CD4-positive, alpha-beta T cell treated with Interleukin-15 for 1 hour (primary cell): ENCODE results near the gene PHF8.
A peak's percentile ranks its signal among the peaks of the same experiment; 100 is the strongest.

Source experiments
- DNase-seq: peaks from one replicate; pipeline ENCODE4 v3.0.0-alpha.2; 2020

Gene PHF8

GRCh38 chrX:54044126-54044876, at the start of gene PHF8:
Gene PHF8 (minus strand): TSS chrX:54044473. CDS start chrX:54042728, 1,745 bp downstream.
- DNase-seq: peak; percentile 98

- DNase-seq: no peak
Observed at GRCh38 chrX:54093571-54093970, 49.3 kb upstream of the PHF8 start.

- DNase-seq: no peak
Observed at GRCh38 chrX:54093159-54093558, 48.9 kb upstream of the PHF8 start.

GRCh38 chrX:54090880-54091279, 46.6 kb upstream of the PHF8 start:
- no peak for DNase-seq

- no peak for DNase-seq
Observed at GRCh38 chrX:54089191-54089590, 44.9 kb upstream of the PHF8 start.

- DNase-seq: no peak
Observed at GRCh38 chrX:54087661-54088060, 43.4 kb upstream of the PHF8 start.

- DNase-seq: no peak
Observed at GRCh38 chrX:54085666-54086065, 41.4 kb upstream of the PHF8 start.

- DNase-seq: no peak
Observed at GRCh38 chrX:54076903-54077302, 32.6 kb upstream of the PHF8 start.

GRCh38 chrX:54074826-54075225, 30.6 kb upstream of the PHF8 start:
- no peak for DNase-seq

GRCh38 chrX:54067766-54068165, 23.5 kb upstream of the PHF8 start:
- no peak for DNase-seq

- no peak for DNase-seq
Observed at GRCh38 chrX:54066841-54067240, 22.6 kb upstream of the PHF8 start.

GRCh38 chrX:54064564-54064963, 20.3 kb upstream of the PHF8 start:
- no peak for DNase-seq

GRCh38 chrX:54063361-54063760, 19.1 kb upstream of the PHF8 start:
- DNase-seq: no peak

- DNase-seq: no peak
Observed at GRCh38 chrX:54049801-54050200, 5.5 kb upstream of the PHF8 start.

GRCh38 chrX:54048412-54048811, 4.1 kb upstream of the PHF8 start:
- no peak for DNase-seq

- DNase-seq: no peak
Observed at GRCh38 chrX:54045563-54046228, 1.4 kb upstream of the PHF8 start.

GRCh38 chrX:54044877-54045338, 635 bp upstream of the PHF8 start:
- no peak for DNase-seq

GRCh38 chrX:54043541-54044125, 640 bp downstream of the PHF8 start:
- DNase-seq: peak; percentile 28

- no peak for DNase-seq
Observed at GRCh38 chrX:54043056-54043455, 1.2 kb downstream of the PHF8 start.

GRCh38 chrX:54042609-54043021, 1.7 kb downstream of the PHF8 start:
- DNase-seq: peak; percentile 51

- DNase-seq: no peak
Observed at GRCh38 chrX:54030329-54030728, 13.9 kb downstream of the PHF8 start.

- no peak for DNase-seq
Observed at GRCh38 chrX:54029529-54030143, 14.6 kb downstream of the PHF8 start.

- DNase-seq: no peak
Observed at GRCh38 chrX:54024350-54024749, 19.9 kb downstream of the PHF8 start.
